ENCODE results near the gene EHD1.
A peak's percentile ranks its signal among the peaks of the same experiment; 100 is the strongest.
"Not testable (repeated sequence)": the region's sequence is repeated elsewhere in the genome, so short reads cannot be mapped to it uniquely, and the experiment has no call there.

EHD1 gene

DNA sequence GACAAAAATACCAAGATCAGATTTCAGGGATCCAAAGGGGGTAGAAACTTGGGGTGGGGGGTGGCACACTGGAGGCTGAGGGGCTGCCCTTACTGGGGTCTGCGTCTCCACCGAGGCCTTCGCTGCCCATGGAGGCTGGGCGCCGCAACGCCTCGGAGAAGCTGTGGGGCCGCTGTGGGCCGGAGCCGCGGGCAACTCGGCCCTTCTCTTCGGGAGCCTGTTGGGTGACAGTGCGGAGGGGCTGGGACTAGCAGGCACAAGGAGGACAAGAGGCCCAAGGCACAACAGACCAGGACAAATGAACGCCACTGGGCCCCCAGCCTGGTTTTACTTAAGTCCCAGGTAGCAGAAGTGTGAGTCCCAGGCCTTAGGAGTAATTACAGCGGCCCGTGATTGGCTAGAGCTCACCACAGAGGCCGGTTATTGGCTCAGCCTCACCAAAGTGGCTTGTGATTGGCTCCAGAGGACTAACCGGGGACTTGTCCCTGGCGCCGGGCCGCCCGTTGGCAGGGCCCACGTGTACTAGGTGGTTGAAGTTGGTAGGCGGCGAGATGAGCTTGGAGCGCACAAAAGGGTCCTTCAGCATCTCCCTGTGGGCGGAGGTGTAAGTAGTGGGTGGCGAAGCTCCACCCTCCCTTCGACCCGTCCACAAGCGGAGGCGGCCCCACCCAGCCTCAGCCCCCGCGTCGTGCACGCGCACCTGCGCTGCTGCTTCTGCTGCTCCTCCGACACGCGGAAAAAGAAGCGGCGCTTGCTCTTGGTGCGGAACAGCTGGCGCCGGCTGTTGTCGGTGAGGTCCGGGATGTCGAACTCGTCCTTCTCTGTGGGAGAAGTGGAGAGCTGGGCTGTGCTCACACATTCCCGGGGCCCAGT is 51.6 kb downstream of the EHD1 start:
- DNase-seq (ENCODE audit: low spot score): no peak

DNA sequence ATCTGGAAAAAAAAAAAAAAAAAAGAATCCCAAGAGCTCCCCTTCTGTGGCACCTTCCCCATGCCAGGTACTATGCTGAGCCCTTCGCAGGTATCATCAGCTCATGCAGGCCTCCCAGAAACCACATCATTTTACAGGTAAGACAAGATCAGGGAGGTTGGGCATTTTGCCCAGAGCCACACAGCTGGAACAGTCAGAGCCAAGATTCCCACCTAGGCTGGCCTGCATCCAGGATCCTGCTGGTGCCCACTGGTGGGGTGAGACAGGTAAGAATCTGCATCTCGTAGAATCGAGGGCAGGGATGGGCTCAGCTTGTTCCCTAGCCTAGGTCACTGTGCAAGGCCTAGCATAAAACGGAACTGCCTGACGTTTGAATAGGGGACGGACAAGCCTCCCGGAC is 52.4 kb downstream of the EHD1 start:
- no peak for DNase-seq (ENCODE audit: low spot score)

DNA sequence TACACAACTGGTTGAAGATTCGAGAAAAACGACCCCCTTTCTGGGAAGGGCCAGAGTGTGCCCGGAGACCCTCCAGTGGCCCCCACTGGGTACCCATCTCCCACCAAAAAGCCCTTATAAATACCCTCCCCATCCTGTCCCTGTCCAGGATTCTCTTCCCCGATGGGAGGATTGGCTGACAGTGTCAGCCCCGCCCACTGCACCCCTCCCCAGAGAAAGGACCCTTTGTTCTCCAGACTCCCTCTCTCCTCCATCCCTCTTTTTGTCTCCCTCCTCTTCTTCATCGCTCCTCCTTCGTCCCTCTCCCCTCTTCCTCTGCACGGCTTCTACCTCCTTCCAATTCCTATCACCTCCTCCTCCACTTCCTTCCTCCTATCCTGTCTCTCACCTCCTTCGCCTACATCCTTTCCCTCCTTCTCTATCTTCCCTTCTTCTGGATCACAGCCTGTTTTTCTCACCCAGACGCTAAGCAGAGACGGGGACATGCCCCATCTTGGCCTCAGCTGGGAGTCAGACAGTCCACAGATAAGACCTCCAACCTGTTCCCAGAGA is 54.8 kb downstream of the EHD1 start:
- DNase-seq (ENCODE audit: low spot score): no peak

DNA sequence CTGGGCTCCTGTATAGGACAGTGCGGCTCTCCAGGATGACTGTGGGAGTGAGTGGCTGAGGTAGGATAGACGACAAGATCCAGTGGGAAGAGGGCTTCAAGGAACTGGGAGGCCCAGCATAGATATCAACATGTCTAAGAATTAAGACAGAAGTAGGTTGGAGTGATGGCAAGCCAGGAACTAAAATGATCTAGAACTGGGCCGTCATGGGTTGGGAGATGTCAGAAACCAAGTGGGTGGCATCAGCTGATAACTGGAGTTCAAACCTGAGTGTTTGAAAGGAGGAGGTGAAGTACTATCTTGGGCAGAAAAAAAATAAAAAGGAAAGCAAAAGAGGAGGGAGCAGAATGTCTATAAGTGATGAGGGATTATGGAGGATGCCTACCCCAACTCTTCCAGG is 60.9 kb downstream of the EHD1 start:
- DNase-seq (ENCODE audit: low spot score): no peak

DNA sequence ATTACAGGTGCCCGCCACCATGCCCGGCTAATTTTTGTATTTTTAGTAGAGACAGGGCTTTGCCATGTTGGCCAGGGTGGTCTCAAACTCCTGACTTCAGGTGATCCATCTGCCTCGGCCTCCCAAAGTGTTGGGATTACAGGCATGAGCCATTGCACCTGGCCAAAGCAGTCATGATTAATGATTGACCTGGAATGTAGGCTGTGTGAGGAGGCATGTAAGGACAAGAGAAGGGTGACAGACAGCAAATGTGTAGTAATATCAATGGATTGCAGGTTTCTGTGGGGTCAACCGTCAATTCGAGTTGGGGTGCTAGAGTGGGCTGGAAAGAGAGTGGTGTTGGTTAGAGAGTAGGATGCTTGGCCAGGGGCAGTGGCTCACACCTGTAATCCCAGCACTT is 63.0 kb downstream of the EHD1 start:
- not testable (repeated sequence) for DNase-seq (ENCODE audit: low spot score)

DNA sequence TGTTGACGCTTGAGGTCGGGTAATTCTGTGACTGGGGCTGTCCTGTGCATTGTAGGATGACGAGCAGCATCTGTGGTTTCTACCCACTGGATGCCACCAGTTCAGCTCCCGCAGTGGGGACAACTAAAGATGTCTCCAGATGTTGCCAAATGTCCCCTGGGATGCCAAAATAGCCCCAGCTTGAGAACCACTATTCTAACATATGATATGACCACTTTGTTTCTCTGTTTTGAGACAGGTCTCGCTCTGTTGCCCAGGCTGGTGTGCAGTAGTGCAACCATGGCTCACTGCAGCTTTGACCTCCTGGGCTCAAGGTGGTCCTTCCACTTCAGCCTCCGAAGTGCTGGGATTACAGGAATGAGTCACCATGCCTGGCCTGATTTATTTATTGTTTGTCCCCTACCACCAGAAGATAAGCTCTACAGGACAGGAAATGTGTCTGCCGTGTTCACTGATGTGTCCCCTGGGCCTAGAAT is 63.7 kb downstream of the EHD1 start:
- DNase-seq (ENCODE audit: low spot score): no peak

DNA sequence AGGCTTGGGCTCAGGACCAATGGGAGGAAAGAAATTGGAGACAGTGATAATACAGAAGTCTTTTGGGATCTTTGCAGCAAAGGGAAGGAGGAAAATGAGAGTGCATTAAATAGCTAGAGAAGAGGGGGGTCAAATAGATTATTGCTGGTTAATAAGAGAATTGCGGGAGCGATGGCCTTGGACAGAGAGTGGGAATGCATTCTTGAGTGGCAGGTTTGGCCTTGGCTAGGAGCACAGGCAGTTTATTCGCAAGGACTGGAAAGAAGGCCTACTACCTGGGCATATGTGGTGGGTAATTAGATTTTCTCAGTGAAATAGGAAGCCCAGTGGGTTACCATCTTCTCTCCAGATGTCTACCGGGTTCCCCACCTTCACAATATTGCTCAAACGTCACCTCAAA is 64.6 kb downstream of the EHD1 start:
- no peak for DNase-seq (ENCODE audit: low spot score)

DNA sequence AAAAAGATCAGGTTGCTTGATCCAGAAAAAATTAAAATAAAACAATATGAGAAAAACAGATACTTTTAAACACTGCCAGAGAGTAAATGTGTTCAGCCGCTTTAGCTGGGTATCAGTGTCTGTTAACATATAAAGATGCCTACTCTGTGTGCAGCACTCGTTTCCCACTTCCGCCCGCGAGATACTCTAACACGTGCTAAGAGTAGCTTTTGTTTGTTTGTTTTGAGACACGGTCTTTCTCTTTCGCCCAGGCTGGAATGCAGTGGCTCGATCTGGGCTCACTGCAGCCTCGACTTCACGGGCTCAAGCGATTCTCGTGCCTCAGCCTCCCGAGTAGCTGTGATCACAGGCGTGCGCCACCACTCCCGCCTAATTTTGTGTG is 67.5 kb downstream of the EHD1 start:
- no peak for DNase-seq (ENCODE audit: low spot score)

DNA sequence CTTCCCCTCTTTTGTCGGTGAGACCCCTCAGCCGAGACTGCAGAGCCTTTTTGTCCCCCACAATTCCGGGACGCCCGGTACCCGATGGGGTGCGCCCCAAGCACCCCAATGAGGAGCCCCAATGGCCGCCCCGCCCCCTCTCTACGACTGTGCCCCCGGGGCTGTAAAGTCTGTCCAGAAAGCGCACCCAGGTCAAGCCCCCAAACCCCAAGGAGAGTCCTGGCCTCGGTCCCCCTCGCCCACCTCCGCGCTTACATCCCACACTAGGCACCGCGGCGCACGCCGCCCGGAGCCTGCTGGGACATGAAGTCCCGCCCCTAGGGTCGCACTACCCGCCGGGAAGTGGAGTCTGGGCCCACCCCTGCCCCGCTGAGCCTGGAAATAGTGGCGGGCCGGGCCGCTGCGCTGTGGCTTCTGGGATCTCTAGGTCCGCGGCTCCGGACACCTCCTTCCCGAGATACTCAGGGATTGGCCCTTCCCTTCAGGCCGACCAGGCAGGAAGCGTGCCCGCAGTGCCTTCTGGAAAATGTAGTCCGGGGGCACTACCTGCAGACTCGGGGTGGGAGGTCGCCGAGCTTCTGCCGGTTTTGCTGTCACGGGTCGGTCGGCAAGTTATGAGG is 68.0 kb downstream of the EHD1 start, which contains the start of gene MEN1:
TSS of gene MEN1 (minus strand) at position 281 of the 620 bp plus-strand sequence. CDS start 442 bp downstream, outside the sequence.
- peak; percentile 97 for DNase-seq (ENCODE audit: low spot score)

DNA sequence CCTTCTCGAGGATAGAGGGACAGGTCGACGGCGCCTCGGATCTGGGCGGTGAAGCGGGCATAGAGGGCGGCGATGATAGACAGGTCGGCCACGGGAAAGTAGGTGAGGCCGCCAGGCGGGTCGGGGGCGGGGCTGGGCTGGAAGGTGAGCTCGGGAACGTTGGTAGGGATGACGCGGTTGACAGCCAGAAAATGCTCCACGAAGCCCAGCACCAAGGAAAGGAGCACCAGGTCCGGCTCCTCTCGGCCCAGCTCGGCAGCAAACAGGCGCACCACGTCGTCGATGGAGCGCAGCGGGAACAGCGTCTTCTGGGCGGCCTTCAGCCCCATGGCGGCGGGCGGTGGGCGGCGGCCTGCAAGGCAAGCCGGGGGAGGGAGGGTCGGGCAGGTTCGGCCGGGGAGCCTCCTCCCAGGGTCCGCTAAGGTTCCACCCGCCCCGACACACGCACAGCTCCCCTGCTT is 68.6 kb downstream of the EHD1 start:
- DNase-seq (ENCODE audit: low spot score): no peak

DNA sequence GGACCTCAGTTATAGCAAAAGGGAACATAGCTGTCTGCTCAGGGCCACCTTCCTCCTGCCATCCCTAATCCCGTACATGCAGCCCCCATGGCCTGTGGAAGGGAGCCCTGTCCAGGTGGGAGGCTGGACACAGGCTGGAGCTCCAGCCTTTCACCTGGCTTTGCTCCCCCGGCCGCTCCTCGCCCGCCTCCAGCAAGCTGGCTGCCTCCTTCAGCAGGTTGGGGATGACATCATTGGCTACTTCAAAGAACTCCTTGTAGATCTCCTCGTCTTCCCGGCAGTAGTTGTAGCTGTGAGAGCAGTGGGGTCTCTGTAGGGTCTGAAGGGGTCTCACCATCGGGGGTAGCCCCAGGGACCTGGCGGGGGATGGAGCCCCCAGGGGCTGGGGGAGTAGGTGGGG is 72.9 kb downstream of the EHD1 start:
- no peak for DNase-seq (ENCODE audit: low spot score)

DNA sequence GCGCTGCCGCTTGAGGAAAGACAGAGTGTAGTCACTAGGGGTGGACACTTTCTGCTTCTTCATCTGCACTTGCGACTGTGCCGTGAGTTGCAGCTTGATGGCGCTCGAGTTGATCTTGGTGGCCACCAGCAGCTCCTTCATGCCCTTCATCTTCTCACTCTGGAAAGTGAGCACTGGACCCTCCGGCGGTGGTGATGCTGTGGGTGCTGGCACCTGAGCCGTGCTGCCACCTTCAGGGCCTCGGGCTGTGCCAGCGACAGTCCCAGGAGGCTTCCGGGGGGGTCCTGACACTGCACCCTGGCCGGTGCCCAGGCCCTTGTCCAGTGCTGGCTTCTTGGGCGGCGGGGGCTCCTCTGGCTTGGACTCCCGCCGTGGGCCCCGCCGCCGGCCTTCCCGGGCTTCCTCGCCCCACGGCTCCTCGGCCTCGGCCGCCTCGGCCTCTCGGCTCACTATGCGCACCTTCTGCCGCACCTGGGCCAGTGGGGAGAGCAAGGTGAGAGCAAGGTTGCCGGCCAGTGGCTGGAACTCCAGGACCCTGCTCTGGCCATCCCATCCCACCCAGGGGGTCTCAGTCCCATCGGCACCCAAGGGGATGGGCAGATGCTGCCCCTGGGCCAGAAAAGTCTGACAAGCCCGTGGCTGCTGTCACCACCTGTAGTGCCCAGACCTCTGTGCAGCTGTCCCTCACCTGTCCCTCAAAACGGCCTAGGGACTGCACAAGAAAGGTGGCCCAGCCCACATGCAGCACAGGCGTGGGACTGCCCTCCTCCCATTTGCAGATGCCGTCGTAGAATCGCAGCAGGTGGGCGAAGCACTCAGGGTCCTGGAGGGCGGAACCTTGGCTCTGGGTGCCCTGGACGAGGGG is 73.8 kb downstream of the EHD1 start:
- DNase-seq (ENCODE audit: low spot score): no peak

DNA sequence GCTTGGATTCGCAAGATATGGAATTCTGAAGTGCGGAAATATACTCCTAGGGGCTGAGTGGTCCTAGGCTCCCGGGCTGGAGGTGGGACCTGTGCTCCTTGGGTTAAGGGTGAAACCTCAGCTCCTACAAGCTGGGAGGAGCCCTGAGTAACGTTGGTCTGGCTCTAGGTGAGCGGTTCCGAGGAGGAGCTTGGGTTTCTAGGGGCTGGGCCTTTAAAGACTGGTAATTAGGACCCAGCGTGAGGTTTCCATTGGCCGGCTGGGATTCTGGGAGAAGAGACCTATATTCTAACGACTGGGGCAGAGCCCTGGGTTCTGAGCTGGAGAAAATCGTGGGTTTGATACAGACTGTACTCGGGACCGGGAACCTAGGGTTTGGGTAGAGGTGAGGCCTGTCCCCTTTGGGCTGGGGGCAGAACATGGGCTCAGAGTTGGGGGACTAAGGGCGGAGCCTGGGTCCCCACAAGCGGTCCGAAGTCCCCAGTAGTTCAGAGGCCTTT is 74.5 kb downstream of the EHD1 start:
- DNase-seq (ENCODE audit: low spot score): no peak

DNA sequence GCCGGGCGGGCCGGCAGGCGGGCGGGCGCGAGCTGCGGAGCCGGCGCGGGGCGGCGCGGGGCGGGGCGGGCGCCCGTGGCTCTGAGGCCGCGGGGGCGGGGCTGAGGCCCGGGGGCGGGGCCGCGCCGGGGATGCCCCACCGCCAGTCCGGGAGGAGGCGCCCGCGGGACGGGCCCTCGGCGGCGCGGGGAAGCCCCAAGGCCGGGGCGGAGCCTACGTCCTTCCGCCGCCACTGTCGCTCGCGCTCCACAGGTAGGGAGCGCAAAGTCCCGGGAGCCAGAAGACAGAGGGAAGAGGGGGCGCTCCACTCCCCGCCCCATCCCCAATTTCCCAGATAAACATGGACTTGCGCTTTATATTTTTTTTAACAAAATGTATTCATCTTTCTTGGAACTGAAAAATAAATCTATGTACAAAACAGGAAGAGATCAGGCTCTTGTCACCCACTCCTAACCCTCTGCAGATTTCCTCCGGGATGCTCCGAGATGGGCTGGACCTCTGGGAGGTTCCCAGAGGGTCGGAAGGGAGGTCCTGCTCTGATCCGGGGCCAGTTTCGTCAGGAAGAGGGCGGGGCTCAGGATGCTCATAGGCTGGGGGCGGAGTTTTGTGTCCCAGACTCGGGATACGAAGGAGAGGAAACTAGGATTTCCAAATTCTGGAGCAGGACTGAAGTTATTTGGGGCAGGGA is 75.1 kb downstream of the EHD1 start, which contains the start of gene MAP4K2:
TSS of gene MAP4K2 (minus strand) at position 57 of the 688 bp plus-strand sequence. CDS start 65 bp downstream, outside the sequence.
- peak; percentile 87 for DNase-seq (ENCODE audit: low spot score)

DNA sequence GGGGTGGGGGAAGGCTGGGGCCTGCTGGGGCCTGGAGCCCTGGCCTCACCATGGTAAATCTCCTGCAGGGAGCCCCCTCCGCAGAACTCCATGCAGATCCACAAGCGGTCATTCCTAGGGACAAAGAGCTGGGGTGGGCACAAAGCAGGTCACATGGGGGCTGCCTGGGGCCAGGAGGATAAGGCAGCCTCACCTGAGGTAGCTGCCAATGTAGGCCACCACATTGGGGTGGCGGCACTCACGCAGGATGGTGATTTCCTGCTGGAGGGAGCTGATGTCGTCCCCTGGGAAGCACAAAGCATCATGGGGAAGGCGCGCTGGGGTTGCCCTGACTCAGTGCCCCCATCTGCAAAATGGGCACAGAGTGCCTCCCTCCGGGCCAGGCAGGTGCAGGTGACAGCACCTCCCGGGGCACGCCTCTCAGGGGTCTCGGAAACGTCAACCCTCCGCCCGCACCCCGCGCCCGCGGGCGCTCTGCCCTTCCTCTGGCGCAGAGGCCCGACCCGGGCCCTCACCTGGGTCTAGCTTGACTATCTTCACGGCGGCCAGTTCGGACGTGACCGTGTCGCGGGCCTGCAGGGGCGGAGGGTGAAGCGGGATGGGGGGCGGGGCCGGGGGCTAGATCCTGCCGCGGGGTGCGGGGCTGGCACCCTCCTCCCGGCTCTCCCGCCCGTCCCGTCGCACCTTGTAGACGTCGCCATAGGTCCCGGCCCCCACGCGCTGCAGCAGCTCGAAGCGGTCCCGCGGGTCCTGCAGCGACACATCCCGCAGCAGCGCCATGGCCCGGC is 75.9 kb downstream of the EHD1 start:
- no peak for DNase-seq (ENCODE audit: low spot score)

Measured in Ammon's horn (tissue), 1 donor.